Stimulated activated naive CD4-positive, alpha-beta T cell (primary cell): ENCODE measurements around the gene MAP3K20.
"Not testable (repeated sequence)": the region's sequence is repeated elsewhere in the genome, so short reads cannot be mapped to it uniquely, and the experiment has no call there.

Experiments used
- DNase-seq, 6 experiments: peaks; one replicate each; lab custom pipeline; 2025; lab: John Stamatoyannopoulos, UW

The MAP3K20 gene

GRCh38 chr2:173204316-173204715, 128.7 kb downstream of the MAP3K20 start:
- DNase-seq, result no peak

- DNase-seq, result no peak
These were observed 129.7 kb downstream of the MAP3K20 start for GRCh38 chr2:173205375-173205774.

- DNase-seq, result not testable (repeated sequence)
These were observed 131.5 kb downstream of the MAP3K20 start for GRCh38 chr2:173207124-173207523.

- peak in 5 of 6 experiments; percentile 3 to 58 (median 10) for DNase-seq
These were observed 134.9 kb downstream of the MAP3K20 start for GRCh38 chr2:173210270-173211196.

GRCh38 chr2:173213181-173213580, 137.5 kb downstream of the MAP3K20 start:
- no peak for DNase-seq

- no peak for DNase-seq
These were observed 138.6 kb downstream of the MAP3K20 start for GRCh38 chr2:173214213-173214612.

- no peak for DNase-seq
These were observed 139.7 kb downstream of the MAP3K20 start for GRCh38 chr2:173215316-173215715.

- no peak for DNase-seq
These were observed 140.4 kb downstream of the MAP3K20 start for GRCh38 chr2:173216051-173216450.

- no peak for DNase-seq
These were observed 141.0 kb downstream of the MAP3K20 start for GRCh38 chr2:173216668-173217067.

GRCh38 chr2:173217116-173217840, 141.6 kb downstream of the MAP3K20 start:
- DNase-seq, result no peak

- DNase-seq, result no peak
These were observed 142.8 kb downstream of the MAP3K20 start for GRCh38 chr2:173218326-173219056.

- DNase-seq, result no peak
These were observed 145.6 kb downstream of the MAP3K20 start for GRCh38 chr2:173221132-173221695.

GRCh38 chr2:173221937-173222594, 146.4 kb downstream of the MAP3K20 start:
- DNase-seq, result no peak

GRCh38 chr2:173223871-173224270, 148.2 kb downstream of the MAP3K20 start:
- no peak for DNase-seq

GRCh38 chr2:173226899-173227698, 151.5 kb downstream of the MAP3K20 start:
- no peak for DNase-seq

GRCh38 chr2:173229086-173229485, 153.4 kb downstream of the MAP3K20 start:
- DNase-seq, result no peak

- no peak for DNase-seq
These were observed 154.5 kb downstream of the MAP3K20 start for GRCh38 chr2:173230181-173230580.

GRCh38 chr2:173231042-173231441, 155.4 kb downstream of the MAP3K20 start:
- no peak for DNase-seq

- no peak for DNase-seq
These were observed 155.8 kb downstream of the MAP3K20 start for GRCh38 chr2:173231465-173231864.

- DNase-seq, result no peak
These were observed 157.5 kb downstream of the MAP3K20 start for GRCh38 chr2:173232956-173233744.
